SKM-1 treated with dmso at 0.1 percent for 144 hours (cell line): ENCODE data around the gene POC1B.

ENCODE experiments used
- DNase-seq: peaks from one replicate; lab custom pipeline; 2025; ENCODE audit not compliant: unreplicated experiment; lab: John Stamatoyannopoulos, UW

Gene POC1B

GRCh38 chr12:89525824-89526770 lies at the start of gene POC1B:
POC1B (minus strand) TSS chr12:89526047; CDS start chr12:89525895, 152 bp downstream.
- DNase-seq, result peak; percentile 51

GRCh38 chr12:89575374-89575773 lies 49.5 kb upstream of the POC1B start:
- no peak for DNase-seq

GRCh38 chr12:89574736-89575208 lies 48.9 kb upstream of the POC1B start:
- DNase-seq, result peak; percentile 61

GRCh38 chr12:89573051-89573810 lies 47.4 kb upstream of the POC1B start:
- DNase-seq, result no peak

- DNase-seq, result no peak
These were observed 45.8 kb upstream of the POC1B start for GRCh38 chr12:89571491-89572195.

GRCh38 chr12:89568484-89568883 lies 42.6 kb upstream of the POC1B start:
- no peak for DNase-seq

GRCh38 chr12:89567691-89568239 lies 41.9 kb upstream of the POC1B start:
- DNase-seq, result no peak

- no peak for DNase-seq
These were observed 40.8 kb upstream of the POC1B start for GRCh38 chr12:89566615-89567014.

GRCh38 chr12:89565002-89565401 lies 39.2 kb upstream of the POC1B start:
- DNase-seq, result no peak

- DNase-seq, result no peak
These were observed 33.9 kb upstream of the POC1B start for GRCh38 chr12:89559753-89560152.

- DNase-seq, result no peak
These were observed 31.1 kb upstream of the POC1B start for GRCh38 chr12:89556976-89557375.

- DNase-seq, result no peak
These were observed 26.5 kb upstream of the POC1B start for GRCh38 chr12:89552376-89552775.

- DNase-seq, result no peak
These were observed 25.9 kb upstream of the POC1B start for GRCh38 chr12:89551747-89552146.

- DNase-seq, result no peak
These were observed 21.3 kb upstream of the POC1B start for GRCh38 chr12:89547101-89547500.

- no peak for DNase-seq
These were observed 20.3 kb upstream of the POC1B start for GRCh38 chr12:89546151-89546550.

GRCh38 chr12:89544681-89545184 lies 18.9 kb upstream of the POC1B start:
- DNase-seq, result no peak

GRCh38 chr12:89544022-89544421 lies 18.2 kb upstream of the POC1B start:
- DNase-seq, result no peak

- peak; percentile 28 for DNase-seq
These were observed 17.2 kb upstream of the POC1B start for GRCh38 chr12:89542912-89543592.

GRCh38 chr12:89542236-89542635 lies 16.4 kb upstream of the POC1B start:
- no peak for DNase-seq

- DNase-seq, result no peak
These were observed 14.7 kb upstream of the POC1B start for GRCh38 chr12:89540586-89540985.
